GM18519 (cell line): ENCODE data around the gene DLX4.

Experiments
- ATAC-seq: cut with Tn5 transposase; IDR thresholded peaks from one replicate; pipeline ENCODE4 v1.9.1; 2021; ENCODE audit warnings: mild to moderate bottlenecking, moderate library complexity; ENCODE audit not compliant: unreplicated experiment, low FRiP score

DLX4 gene

DNA sequence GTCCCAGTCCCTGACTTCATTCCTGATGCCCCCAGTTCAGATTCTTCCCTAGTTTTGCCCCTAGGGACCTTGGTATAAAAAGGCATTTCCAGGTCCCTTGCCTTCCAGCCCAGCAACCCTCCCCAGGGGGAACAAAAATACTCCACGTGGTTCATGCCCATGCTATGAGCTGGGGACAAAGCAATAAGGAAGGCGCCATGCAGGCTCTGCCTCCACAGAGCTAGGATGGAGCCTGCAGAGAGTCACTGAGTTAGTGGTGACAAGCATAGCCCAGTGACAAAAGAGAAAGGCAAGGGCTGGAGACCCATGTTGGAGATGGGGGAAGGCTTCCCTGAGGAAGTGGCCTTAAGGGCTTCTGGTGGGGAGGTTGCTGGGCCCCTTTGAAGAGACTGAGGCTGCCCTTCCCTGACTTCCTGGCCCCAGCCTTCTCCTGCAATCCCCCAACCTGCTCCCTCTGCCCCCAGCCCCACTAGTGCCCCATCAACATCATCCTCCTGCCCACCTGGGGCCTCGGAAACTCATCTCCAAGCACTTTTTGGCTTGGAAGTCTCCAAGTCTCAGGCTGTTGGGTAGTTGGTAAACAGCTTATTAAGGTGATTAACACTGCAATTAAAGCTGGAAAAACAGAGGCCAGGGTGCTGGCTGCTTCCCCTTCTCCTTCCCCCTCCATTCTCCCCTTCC is 16.5 kb downstream of the DLX4 start:
- ATAC-seq: no peak

DNA sequence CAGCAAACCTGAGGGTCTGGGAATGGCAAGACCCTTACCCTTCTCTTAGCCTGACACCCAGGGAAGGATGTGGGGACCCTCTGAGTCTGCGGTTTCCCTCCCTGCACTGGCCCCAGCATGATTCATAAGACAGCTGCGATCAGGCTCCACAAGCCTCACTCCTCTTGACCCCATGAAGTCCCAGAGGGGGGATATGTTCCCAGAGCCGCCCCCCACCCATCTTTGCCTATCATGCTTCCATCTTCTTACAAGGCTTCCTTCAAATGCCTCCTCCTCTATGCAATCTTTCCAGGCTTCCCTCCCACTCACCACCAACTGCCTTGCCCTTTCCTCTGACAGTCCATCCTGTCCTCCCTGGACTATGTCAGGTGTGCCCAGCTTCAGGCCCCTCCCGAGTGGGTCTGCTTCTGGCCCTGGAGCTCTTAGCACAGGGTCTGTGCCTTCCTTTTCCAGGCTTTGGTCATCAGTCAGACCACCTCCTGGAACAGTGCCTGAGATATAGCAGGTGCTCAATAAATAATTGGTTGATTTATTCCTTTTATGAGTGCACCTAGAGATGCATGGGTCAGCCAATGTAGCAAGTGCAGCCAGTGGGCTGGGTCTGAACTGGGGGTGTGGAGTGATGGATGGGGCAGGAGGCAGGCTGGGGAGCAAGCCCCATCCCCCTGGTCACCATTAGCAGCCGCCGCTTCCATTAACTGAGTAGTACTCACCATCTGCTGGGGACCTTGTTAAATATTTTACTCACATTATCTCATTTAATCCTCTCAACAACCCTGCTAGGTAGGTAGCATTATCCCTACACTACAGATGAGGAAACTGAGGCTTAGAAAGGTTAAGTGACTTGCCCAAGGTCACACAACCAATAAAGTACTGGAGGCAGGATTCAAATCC is 17.7 kb downstream of the DLX4 start:
- no peak for ATAC-seq

DNA sequence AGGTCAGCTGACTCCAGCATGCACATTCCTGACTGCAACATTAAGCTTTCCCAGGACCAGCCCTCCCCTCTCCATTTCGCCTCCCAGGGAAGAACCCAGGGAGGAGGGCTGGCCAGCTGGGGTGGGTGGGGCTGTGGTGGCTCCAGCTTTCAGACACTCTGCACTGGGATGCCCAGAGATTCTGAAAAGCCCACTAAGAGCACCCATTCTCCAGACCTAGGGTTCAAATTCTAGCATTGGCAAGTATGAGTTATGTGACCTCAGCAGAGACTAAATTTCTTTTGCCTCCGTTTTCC is 18.2 kb downstream of the DLX4 start:
- ATAC-seq: no peak

- ATAC-seq: no peak
Observed at GRCh38 chr17:49987681-49988441, 18.9 kb downstream of the DLX4 start.

DNA sequence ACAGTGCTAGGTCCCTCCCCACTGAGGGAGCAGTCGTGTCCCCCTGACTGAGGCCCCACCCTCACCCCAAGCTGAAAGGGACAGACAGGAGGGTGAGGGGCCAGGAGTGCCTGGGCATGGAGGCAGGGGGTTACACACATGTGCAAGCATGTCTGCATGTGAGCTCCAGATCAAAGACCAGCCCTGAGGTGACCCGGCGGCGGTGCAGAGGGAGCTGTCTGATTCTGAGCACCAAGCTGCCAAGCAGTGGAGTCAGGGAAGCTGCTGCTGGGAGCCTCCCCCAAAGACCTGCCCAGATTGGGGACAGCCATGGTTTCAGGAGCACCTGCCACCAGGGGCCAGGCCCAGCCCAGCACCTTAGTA is 20.5 kb downstream of the DLX4 start:
- no peak for ATAC-seq

DNA sequence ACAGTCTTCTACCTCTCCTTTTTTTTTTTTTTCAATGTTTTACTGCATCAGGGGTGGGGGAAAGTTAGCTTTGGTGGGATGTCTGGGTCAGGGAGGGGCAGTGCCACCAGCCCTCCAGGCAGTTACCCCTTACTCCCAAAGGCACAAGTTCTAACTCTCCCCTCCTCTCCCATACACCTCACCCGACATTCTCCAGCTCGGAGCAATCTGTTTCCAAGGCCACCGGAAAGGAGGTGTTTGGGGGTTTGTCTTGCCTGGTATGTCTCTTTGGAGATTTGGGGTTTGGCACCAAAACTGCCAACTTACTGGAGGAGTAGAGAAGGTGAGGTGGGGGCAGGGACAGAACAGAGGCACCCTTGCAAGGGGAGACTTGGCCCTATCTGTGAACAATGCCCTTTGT is 21.3 kb downstream of the DLX4 start:
- no peak for ATAC-seq

GRCh38 chr17:49990921-49991320 is 21.9 kb downstream of the DLX4 start:
- no peak for ATAC-seq

DNA sequence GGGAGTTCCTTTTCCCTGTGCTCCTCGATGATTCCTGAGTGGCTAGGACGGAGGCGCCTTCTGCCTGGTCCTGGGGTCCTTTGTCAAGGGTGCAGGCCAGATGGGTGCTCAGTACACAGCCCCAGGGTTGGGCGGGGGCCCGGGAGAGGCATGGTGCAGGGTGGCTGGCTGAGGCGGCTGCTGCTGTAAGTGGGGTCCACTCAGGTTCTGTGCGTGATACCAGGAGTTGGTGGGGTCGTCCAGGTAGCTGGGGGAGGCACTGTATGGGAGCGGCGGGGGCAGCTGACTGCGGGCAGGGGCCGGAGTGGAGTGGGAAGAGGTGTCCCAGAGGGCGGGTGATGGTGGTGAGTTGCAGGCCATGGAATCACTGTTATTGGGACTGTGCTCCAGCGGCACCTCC is 22.4 kb downstream of the DLX4 start:
- ATAC-seq: no peak

- no peak for ATAC-seq
Observed at GRCh38 chr17:49992191-49992932, 23.4 kb downstream of the DLX4 start.

- ATAC-seq: no peak
Observed at GRCh38 chr17:49992933-49993422, 24.0 kb downstream of the DLX4 start.

DNA sequence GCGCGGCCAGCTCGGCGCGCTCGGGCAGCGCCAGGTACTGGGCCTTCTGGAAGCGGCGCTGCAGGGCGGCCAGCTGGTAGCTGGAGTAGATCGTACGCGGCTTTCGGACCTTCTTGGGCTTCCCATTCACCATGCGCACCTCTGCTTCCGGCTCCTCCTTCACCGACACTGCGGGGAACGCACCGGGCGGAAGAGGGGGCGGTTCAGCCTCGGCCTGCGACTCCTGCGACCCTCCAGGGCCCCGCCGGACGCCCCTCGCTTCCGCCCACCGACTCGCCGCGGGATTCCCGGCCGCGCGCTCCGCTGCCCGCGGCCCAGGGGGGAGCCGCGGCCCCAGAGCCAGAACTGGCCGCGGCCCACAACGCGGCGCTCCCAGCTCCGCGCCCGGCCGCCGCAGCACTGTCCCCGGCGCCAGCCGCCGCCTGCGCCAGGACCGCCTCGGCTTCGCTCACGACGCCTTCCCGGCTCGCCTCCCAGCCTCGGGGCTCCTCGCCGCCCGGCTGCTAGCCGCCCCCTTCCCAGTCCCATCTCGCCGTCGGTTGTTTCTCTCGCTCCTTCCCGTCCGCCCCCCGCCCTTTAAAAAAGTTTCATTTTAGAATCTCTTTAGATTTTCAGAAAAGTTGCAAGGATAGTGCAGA is 24.6 kb downstream of the DLX4 start:
- ATAC-seq: no peak

DNA sequence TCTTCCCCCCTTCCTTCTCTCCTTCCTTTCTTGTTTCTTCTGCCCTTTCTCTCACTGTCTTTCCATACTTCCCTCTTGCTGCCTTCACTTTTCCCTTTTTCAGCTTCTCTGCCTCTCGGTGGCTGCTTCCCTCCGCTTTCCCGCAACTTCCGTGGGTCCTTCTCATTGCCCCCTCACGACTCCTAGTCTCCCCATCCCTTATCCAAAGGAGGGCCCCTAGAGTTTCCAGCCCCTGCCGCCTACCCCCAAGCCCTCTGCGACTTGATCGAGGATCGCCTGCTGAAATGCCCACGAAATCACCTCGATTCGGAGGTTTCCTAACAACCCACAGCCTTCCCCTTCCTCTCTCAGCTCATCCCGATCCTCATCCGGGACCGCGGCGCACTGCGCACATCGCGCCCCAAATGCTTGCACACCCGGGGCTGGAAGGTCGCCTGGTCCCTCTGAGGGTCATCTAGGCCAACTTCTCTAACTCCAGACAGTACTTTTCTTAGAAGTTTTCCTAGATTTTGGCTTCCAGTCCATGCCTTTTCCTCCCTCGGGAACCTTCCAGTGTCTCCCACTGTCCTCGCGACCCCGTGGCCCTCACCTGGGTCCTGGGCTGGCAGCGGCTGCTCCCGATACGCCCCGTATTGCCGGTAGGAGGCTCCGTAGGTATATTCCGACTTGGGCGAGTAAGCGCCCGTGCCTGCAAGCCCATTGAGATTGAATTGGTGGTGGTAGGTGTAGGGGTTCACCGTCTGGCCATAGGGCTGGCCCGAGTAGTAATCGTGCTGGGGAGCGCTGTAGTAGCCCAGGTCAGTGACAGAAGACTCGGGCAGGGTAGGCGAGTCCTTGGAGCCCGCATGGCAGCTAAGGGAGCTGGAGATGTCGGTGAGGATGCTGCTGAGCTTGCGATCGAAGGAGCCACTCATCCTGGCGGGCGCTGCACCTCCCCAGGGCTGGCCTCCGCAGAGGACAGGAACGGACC is 25.4 kb downstream of the DLX4 start:
- no peak for ATAC-seq

DNA sequence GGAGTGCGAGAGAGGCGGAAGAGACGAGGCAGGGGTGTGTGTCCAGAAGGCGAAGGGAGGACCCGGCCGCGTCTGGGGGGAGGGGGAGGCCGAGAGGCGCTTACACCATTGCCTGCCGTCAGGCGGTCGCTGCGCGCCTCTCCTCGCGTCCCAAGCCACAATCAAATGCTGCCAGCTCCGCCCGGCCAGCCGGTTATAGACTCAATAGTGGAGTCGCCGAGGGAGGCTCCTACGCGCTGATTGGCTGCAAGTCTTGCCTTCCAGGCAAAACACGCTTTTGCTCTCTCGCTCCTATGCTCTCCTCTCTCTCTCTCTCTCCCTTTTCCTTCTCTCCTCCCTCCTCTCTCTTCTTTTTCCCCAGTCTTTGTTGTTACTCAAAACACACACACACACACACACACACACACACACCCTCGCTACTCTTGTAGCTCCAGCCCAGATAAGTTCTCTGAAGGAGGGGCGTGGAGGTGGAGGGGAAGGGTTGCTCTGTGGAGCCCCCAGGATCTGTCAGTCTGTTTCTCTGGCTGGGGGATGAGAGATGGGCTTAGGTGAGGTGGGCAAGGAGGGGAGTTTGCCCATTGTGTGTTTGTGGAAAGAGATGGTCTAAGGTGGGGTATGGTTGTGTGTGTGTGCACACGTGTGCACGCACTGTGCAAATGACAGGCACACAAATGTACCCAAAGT is 26.2 kb downstream of the DLX4 start, which contains the start of gene DLX3:
TSS of gene DLX3 (minus strand) at position 170 of the 684 bp plus-strand sequence. CDS start 226 bp downstream, outside the sequence.
- ATAC-seq: no peak

DNA sequence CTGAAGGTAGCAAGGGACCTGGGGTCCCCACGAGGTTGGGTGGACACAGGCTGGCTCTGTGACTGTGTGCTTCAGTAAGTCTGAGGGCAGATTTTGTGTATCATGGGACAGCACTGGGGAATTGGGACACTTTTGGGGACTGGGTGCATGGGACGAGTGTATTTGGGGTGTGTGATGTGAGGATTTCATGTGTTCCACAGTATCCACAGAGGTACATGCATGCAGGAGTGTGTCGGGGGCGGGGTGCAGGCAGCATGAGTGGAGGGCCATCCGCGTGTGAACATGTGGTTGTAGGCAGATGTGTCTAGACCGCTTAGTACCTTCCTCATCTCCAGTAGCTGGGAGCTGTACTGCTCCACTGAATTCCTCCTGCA is 27.1 kb downstream of the DLX4 start:
- no peak for ATAC-seq

DNA sequence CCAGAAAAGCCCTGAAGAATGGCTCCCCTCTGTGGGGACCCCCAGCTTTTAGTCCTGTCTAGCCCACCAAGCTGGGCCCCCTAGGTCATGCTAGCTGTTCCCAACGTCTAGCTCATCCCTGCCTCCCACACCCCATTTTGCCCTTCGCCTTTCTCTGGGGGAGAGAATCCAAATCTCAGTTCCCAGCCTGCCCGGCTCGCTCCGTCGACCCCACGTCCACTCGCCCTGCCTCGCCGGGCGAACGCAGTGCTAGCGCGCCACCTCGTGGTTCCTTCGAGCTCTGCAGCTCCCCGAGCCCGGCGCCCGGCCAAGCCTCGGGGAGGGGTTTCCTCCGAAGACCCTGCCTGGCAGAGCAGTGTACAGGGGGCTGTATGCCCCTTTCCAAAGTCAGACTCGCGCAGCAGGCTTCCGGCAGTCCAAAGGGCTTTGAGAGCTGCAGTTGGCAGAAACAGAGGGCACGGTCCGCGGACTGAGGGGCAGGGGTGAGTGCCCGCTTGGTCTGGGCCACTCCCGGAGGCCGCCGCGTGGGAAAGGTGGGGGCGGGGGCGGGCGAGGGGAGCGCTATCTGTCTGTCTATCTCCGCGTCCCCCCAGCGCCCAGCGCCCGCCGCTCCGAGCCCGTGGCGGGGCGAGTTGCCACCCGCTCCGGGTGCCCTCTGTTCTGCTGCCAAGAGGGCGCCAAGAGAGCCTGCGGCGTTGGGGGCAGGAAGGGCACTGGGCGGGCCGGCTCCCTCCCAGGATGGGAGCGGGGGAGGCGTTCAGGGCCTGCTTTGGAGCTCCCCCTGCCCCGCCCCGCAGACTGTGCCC is 27.7 kb downstream of the DLX4 start:
- no peak for ATAC-seq

DNA sequence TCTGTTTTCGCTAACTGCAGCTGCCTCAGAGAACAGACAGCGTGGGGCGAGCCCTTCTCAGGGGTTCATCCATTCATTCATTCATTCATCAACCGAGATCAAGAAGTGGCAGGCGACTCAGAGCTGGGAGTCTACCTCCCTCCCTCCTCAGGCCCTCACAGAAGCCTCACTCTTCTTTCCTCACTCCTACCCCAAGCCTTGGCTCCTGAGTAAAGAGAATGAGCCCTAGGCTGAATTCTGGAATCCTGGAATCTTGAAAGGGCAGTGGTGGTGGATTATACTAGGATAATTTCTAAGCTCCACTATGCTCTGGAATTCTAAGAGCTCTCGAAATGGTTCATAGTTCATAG is 28.3 kb downstream of the DLX4 start:
- no peak for ATAC-seq

GRCh38 chr17:49997773-49998703 is 29.0 kb downstream of the DLX4 start:
- no peak for ATAC-seq
